ENCODE data around the gene BMP2.

DNA sequence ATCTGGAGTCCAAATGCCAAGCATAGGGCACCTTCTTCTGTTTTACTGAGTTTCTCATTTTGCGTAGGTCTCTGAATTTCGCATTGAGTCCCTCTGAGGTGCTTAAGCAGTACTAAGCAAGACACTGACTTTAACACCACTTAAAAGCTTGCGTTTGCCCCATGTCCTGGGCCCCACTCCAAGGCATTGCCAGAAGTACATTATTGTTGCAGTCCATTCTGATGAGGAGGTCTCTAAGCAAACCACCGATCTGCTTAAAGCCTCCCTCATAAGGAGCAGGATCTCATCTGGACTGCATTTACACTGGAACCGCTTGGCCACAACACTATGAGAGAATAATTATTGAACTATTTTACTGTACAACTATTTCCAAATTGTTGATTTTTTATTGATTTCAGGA is 16.3 kb downstream of the BMP2 start:
- TF ChIP-seq, protein P1, sequence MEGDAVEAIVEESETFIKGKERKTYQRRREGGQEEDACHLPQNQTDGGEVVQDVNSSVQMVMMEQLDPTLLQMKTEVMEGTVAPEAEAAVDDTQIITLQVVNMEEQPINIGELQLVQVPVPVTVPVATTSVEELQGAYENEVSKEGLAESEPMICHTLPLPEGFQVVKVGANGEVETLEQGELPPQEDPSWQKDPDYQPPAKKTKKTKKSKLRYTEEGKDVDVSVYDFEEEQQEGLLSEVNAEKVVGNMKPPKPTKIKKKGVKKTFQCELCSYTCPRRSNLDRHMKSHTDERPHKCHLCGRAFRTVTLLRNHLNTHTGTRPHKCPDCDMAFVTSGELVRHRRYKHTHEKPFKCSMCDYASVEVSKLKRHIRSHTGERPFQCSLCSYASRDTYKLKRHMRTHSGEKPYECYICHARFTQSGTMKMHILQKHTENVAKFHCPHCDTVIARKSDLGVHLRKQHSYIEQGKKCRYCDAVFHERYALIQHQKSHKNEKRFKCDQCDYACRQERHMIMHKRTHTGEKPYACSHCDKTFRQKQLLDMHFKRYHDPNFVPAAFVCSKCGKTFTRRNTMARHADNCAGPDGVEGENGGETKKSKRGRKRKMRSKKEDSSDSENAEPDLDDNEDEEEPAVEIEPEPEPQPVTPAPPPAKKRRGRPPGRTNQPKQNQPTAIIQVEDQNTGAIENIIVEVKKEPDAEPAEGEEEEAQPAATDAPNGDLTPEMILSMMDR (IDR thresholded peaks at IDR 0.05; ENCODE audit: insufficient read depth, low read depth, low read length), result no peak
- no peak for TF ChIP-seq EZH2 (IDR thresholded peaks at IDR 0.05; ENCODE audit: insufficient read depth, low read length)
